Measurements from ENCODE around the gene GPR142.

DNA sequence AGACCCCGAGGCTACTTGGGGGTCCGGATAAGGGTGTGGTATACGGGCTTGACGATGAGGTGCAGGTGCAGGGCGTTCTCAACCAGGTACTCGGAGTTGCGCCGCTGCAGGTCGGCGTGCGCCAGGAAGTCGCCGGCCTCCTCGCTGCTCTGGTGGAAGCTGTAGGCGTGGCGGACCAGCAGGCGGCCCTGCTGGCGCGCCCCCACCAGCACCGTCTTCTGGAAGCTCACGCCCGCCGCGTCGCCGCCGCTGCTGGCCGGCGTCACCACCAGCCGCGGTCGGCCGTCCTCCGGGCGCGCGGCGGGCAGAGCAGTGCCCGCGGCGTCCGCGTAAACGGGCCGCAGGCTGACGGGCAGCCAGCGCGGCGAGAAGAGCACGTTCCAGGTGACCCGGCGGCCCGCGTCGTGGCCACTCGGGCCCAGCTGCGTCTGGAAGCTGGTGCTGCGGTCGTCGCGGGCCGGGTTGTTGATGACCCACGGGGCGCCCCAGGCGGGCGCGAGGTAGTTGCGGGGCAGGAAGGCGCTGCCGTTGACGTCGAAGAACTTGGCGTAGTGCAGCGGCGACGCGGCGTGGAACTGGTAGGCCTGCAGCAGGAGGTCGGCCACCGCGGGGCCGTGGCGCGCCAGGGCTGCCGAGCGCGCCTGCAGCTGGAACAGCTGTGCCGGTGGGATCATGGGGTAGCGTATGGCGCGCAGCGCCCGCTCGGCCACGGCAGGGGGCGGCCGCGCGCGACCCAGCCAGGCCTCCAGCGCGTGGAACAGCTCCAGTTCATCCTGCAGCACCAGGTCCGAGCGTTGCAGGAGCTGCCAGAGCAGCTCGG is 10.4 kb upstream of the GPR142 start:
- TF ChIP-seq, protein P1, sequence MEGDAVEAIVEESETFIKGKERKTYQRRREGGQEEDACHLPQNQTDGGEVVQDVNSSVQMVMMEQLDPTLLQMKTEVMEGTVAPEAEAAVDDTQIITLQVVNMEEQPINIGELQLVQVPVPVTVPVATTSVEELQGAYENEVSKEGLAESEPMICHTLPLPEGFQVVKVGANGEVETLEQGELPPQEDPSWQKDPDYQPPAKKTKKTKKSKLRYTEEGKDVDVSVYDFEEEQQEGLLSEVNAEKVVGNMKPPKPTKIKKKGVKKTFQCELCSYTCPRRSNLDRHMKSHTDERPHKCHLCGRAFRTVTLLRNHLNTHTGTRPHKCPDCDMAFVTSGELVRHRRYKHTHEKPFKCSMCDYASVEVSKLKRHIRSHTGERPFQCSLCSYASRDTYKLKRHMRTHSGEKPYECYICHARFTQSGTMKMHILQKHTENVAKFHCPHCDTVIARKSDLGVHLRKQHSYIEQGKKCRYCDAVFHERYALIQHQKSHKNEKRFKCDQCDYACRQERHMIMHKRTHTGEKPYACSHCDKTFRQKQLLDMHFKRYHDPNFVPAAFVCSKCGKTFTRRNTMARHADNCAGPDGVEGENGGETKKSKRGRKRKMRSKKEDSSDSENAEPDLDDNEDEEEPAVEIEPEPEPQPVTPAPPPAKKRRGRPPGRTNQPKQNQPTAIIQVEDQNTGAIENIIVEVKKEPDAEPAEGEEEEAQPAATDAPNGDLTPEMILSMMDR (IDR thresholded peaks at IDR 0.05), result no peak
- no peak for TF ChIP-seq EP300 (IDR thresholded peaks at IDR 0.05)
